ENCODE results near the gene SYNDIG1.

Gene SYNDIG1

GRCh38 chr20:24585796-24586522 lies 116.5 kb downstream of the SYNDIG1 start:
- no peaks in the 10 kb centered on the region for H3K36me3 ChIP-seq (ENCODE audit: insufficient read depth, low read length)
- H3K9me3 ChIP-seq (ENCODE audit: low read depth, low read length) = no peaks in the 10 kb centered on the region
- no peak overlapping the region for H3K4me3 ChIP-seq
- DNase-seq (ENCODE audit: low read depth, low spot score) = no peak
- H3K9ac ChIP-seq (ENCODE audit: insufficient read length) = no peak overlapping the region
- TF ChIP-seq POLR2AphosphoS5 (IDR thresholded peaks at IDR 0.05; ENCODE audit: borderline replicate concordance, low read depth, low read length) (no peak), FOXP2 (optimal IDR thresholded peaks at IDR 0.05; ENCODE audit: control extremely low read depth, extremely low read length, insufficient read depth) (no peak), EZH2 (IDR thresholded peaks at IDR 0.05) (no peak)
- H3K27ac ChIP-seq = no peak overlapping the region

GRCh38 chr20:24586523-24586840 lies 117.1 kb downstream of the SYNDIG1 start:
- Histone ChIP-seq H3K9me3 (ENCODE audit: low read depth, low read length) (no peaks in the 10 kb centered on the region), H3K27ac (no peak overlapping the region), H3K36me3 (ENCODE audit: insufficient read depth, low read length) (no peaks in the 10 kb centered on the region), H3K9ac (ENCODE audit: insufficient read length) (no peak overlapping the region), H3K4me3 (no peak overlapping the region)
- DNase-seq (ENCODE audit: low read depth, low spot score) = no peak
- TF ChIP-seq FOXP2 (optimal IDR thresholded peaks at IDR 0.05; ENCODE audit: control extremely low read depth, extremely low read length, insufficient read depth) = no peak
- no peak for TF ChIP-seq POLR2AphosphoS5 (IDR thresholded peaks at IDR 0.05; ENCODE audit: borderline replicate concordance, low read depth, low read length)
- TF ChIP-seq EZH2 (IDR thresholded peaks at IDR 0.05) = no peak

- Histone ChIP-seq H3K36me3 (ENCODE audit: insufficient read depth, low read length) (no peaks in the 10 kb centered on the region), H3K9ac (ENCODE audit: insufficient read length) (no peak overlapping the region), H3K4me3 (no peak overlapping the region), H3K9me3 (ENCODE audit: low read depth, low read length) (no peaks in the 10 kb centered on the region), H3K27ac (no peak overlapping the region)
- TF ChIP-seq FOXP2 (optimal IDR thresholded peaks at IDR 0.05; ENCODE audit: control extremely low read depth, extremely low read length, insufficient read depth) (no peak), EZH2 (IDR thresholded peaks at IDR 0.05) (no peak)
- no peak for DNase-seq (ENCODE audit: low read depth, low spot score)
These were observed 118.1 kb downstream of the SYNDIG1 start for GRCh38 chr20:24587384-24588046.

DNA sequence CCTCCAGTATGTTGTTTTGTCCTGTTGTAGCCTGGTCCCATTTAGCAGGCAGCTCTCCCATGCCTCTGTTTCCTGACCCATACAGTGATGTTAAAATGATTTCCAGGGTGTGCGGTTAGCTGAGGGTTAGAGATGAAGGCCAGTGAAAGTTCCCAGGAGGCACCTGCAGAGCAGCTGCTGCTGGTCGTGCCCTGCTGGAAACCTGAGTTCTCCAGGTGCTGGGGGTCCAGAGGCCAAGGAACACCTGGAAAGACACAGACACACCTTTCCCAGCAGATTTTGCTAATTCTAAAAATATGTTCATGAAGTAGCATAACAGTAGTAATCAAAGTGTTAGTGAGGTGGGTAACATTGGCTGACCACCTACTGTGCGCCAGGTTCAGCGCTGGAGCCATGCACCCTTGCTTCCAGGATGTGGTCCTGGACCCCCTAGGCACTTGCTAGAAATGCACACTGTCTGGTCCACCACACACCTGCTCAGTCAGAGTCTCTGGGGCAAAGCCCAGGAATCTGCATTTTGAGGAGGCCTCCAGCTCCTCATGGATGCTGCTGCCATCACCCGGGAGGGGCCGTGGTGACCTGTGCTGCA lies 118.7 kb downstream of the SYNDIG1 start:
- TF ChIP-seq FOXP2 (optimal IDR thresholded peaks at IDR 0.05; ENCODE audit: control extremely low read depth, extremely low read length, insufficient read depth) = no peak
- TF ChIP-seq POLR2AphosphoS5 (IDR thresholded peaks at IDR 0.05; ENCODE audit: borderline replicate concordance, low read depth, low read length) = no peak
- no peak for TF ChIP-seq EZH2 (IDR thresholded peaks at IDR 0.05)
- H3K9me3 ChIP-seq (ENCODE audit: low read depth, low read length) = no peaks in the 10 kb centered on the region
- no peaks in the 10 kb centered on the region for H3K36me3 ChIP-seq (ENCODE audit: insufficient read depth, low read length)
- H3K9ac ChIP-seq (ENCODE audit: insufficient read length) = no peak overlapping the region
- no peak overlapping the region for H3K27ac ChIP-seq
- DNase-seq (ENCODE audit: low read depth, low spot score) = no peak
- H3K4me3 ChIP-seq = no peak overlapping the region

DNA sequence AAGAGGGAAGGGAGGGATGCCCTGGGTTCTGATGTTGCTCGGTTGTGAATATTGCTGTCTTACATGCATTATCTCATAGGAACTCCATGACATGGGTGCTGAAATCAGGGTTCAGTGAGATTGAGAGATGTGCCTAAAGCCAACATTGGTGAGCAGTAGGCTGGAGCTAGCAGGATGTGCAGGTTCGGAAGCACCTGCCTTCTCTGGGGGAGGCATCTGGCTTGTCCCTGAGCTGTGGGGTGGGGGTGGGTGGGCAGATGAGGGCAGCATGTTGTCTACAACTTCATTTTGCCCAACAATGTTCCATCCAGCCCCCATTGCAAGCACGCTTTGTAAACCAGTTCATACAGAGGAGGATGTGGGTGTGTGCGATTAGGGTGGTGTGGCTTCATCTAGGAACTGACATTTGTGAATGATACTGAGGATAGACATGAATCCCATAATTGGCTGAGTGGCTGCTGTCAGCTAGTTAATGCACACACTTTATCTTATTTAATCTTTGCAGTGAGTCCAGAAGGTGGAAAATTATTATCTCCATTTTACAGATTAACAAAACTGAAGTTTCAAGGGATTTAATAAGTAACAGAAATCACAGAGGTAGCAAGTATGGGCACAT lies 119.4 kb downstream of the SYNDIG1 start:
- TF ChIP-seq POLR2AphosphoS5 (IDR thresholded peaks at IDR 0.05; ENCODE audit: borderline replicate concordance, low read depth, low read length) (no peak), EZH2 (IDR thresholded peaks at IDR 0.05) (no peak), FOXP2 (optimal IDR thresholded peaks at IDR 0.05; ENCODE audit: control extremely low read depth, extremely low read length, insufficient read depth) (no peak)
- no peak for DNase-seq (ENCODE audit: low read depth, low spot score)
- no peak overlapping the region for H3K27ac ChIP-seq

GRCh38 chr20:24589381-24589780 lies 120.0 kb downstream of the SYNDIG1 start:
- Histone ChIP-seq H3K4me3 (no peak overlapping the region), H3K9ac (ENCODE audit: insufficient read length) (no peak overlapping the region), H3K9me3 (ENCODE audit: low read depth, low read length) (no peaks in the 10 kb centered on the region), H3K36me3 (ENCODE audit: insufficient read depth, low read length) (no peaks in the 10 kb centered on the region), H3K27ac (no peak overlapping the region)
- DNase-seq (ENCODE audit: low read depth, low spot score) = no peak
- TF ChIP-seq POLR2AphosphoS5 (IDR thresholded peaks at IDR 0.05; ENCODE audit: borderline replicate concordance, low read depth, low read length) (no peak), FOXP2 (optimal IDR thresholded peaks at IDR 0.05; ENCODE audit: control extremely low read depth, extremely low read length, insufficient read depth) (no peak), EZH2 (IDR thresholded peaks at IDR 0.05) (no peak)

More for the DNA sequence above, 119.4 kb downstream of the SYNDIG1 start:
- Histone ChIP-seq H3K4me3 (no peak overlapping the region), H3K9me3 (ENCODE audit: low read depth, low read length) (no peaks in the 10 kb centered on the region), H3K9ac (ENCODE audit: insufficient read length) (no peak overlapping the region), H3K36me3 (ENCODE audit: insufficient read depth, low read length) (no peaks in the 10 kb centered on the region)

DNA sequence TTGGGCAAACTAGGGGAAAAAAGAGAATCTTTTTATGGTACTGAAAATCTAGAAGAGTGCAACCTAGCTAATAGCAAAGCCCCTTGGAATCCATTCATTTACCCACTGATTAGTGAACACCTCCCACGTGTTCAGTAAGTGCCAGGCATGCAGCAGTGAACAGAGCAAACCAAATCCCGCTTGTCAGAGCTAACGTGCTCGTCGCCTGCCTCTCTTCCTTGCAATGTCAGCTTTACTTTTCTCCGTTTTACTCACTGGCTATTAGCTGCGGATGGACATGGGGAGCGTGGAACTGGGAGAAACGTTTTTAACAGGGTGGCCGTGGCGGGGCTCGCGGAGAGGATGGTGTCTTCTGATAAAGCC lies 120.4 kb downstream of the SYNDIG1 start:
- no peak for DNase-seq (ENCODE audit: low read depth, low spot score)

GRCh38 chr20:24590178-24590982 lies 121.0 kb downstream of the SYNDIG1 start:
- Histone ChIP-seq H3K4me3 (no peak overlapping the region), H3K9ac (ENCODE audit: insufficient read length) (no peak overlapping the region), H3K36me3 (ENCODE audit: insufficient read depth, low read length) (no peaks in the 10 kb centered on the region), H3K27ac (no peak overlapping the region), H3K9me3 (ENCODE audit: low read depth, low read length) (no peaks in the 10 kb centered on the region)
- no peak for TF ChIP-seq EZH2 (IDR thresholded peaks at IDR 0.05)
- TF ChIP-seq FOXP2 (optimal IDR thresholded peaks at IDR 0.05; ENCODE audit: control extremely low read depth, extremely low read length, insufficient read depth) = no peak
- no peak for TF ChIP-seq POLR2AphosphoS5 (IDR thresholded peaks at IDR 0.05; ENCODE audit: borderline replicate concordance, low read depth, low read length)
- DNase-seq (ENCODE audit: low read depth, low spot score) = no peak

More for the DNA sequence above, 120.4 kb downstream of the SYNDIG1 start:
- Histone ChIP-seq H3K9ac (ENCODE audit: insufficient read length) (no peak overlapping the region), H3K27ac (no peak overlapping the region), H3K9me3 (ENCODE audit: low read depth, low read length) (no peaks in the 10 kb centered on the region), H3K4me3 (no peak overlapping the region), H3K36me3 (ENCODE audit: insufficient read depth, low read length) (no peaks in the 10 kb centered on the region)
- TF ChIP-seq POLR2AphosphoS5 (IDR thresholded peaks at IDR 0.05; ENCODE audit: borderline replicate concordance, low read depth, low read length) (no peak), FOXP2 (optimal IDR thresholded peaks at IDR 0.05; ENCODE audit: control extremely low read depth, extremely low read length, insufficient read depth) (no peak), EZH2 (IDR thresholded peaks at IDR 0.05) (no peak)
